ENCODE results near the gene LHFPL6. TPM values are rescaled to one million over a fixed set of nuclear protein-coding genes. Genes with fewer than 3 reads are reported as not detected.

The LHFPL6 gene
- total and polyA plus RNA-seq, 3 donors from 2014 or later = 37.3 to 65.5 (median 52.1) TPM

GRCh38 chr13:39410964-39411363, 192.0 kb downstream of the LHFPL6 start:
- H3K4me1 ChIP-seq = peaks cover 28% of the 10 kb centered on the region
- intact Hi-C loops (cut with DNase I; ENCODE audit: low total_unique reads) = no loop called here
- DNase-seq = no peak
- no peaks in the 10 kb centered on the region for H3K9me3 ChIP-seq
- 81 to 84% methylated on average over 5 of the region's 5 CpGs for WGBS, 2 donors
- no peak overlapping the region for H3K27ac ChIP-seq
- no peaks in the 10 kb centered on the region for H3K36me3 ChIP-seq (ENCODE audit: low read depth, missing control alignments)
- no peak overlapping the region for H3K4me3 ChIP-seq
- no peak for TF ChIP-seq CTCF (IDR thresholded peaks at IDR 0.05)
- no peak for TF ChIP-seq POLR2A (IDR thresholded peaks at IDR 0.05)
- H3K27me3 ChIP-seq = no peaks in the 10 kb centered on the region

GRCh38 chr13:39410096-39410901, 192.7 kb downstream of the LHFPL6 start:
- H3K4me3 ChIP-seq = no peak overlapping the region
- WGBS, 2 donors = 66% methylated on average over 2 of the region's 2 CpGs
- TF ChIP-seq POLR2A (IDR thresholded peaks at IDR 0.05) (no peak), CTCF (IDR thresholded peaks at IDR 0.05) (no peak)
- no peaks in the 10 kb centered on the region for H3K36me3 ChIP-seq (ENCODE audit: low read depth, missing control alignments)
- no peaks in the 10 kb centered on the region for H3K27me3 ChIP-seq
- DNase-seq = no peak
- intact Hi-C loops (cut with DNase I; ENCODE audit: low total_unique reads) = no loop called here
- H3K27ac ChIP-seq = no peak overlapping the region
- H3K4me1 ChIP-seq = peaks cover 22% of the 10 kb centered on the region
- no peaks in the 10 kb centered on the region for H3K9me3 ChIP-seq

GRCh38 chr13:39408512-39408911, 194.5 kb downstream of the LHFPL6 start:
- H3K4me3 ChIP-seq = no peak overlapping the region
- intact Hi-C loops (cut with DNase I; ENCODE audit: low total_unique reads) = no loop called here
- H3K36me3 ChIP-seq (ENCODE audit: low read depth, missing control alignments) = no peaks in the 10 kb centered on the region
- no peak for DNase-seq
- TF ChIP-seq POLR2A (IDR thresholded peaks at IDR 0.05) (no peak), CTCF (IDR thresholded peaks at IDR 0.05) (no peak)
- no peaks in the 10 kb centered on the region for H3K27me3 ChIP-seq
- no peak overlapping the region for H3K27ac ChIP-seq
- peaks cover 13% of the 10 kb centered on the region for H3K4me1 ChIP-seq
- no peaks in the 10 kb centered on the region for H3K9me3 ChIP-seq
- WGBS, 2 donors = 89 to 91% methylated on average over 3 of the region's 3 CpGs

- DNase-seq = no peak
- H3K36me3 ChIP-seq (ENCODE audit: low read depth, missing control alignments) = no peaks in the 10 kb centered on the region
- H3K4me3 ChIP-seq = no peak overlapping the region
- intact Hi-C loops (cut with DNase I; ENCODE audit: low total_unique reads) = no loop called here
- no peaks in the 10 kb centered on the region for H3K27me3 ChIP-seq
- 24 to 70% methylated on average over 5 of the region's 5 CpGs for whole genome bisulfite sequencing, 2 donors
- no peak overlapping the region for H3K27ac ChIP-seq
- H3K4me1 ChIP-seq = peaks cover 18% of the 10 kb centered on the region
- no peaks in the 10 kb centered on the region for H3K9me3 ChIP-seq
- TF ChIP-seq POLR2A (IDR thresholded peaks at IDR 0.05) = no peak
- TF ChIP-seq CTCF (IDR thresholded peaks at IDR 0.05) = no peak
Observed at GRCh38 chr13:39407786-39408185, 195.2 kb downstream of the LHFPL6 start.

GRCh38 chr13:39407138-39407537, 195.9 kb downstream of the LHFPL6 start:
- intact Hi-C loops (cut with DNase I; ENCODE audit: low total_unique reads) = no loop called here
- H3K9me3 ChIP-seq = no peaks in the 10 kb centered on the region
- TF ChIP-seq CTCF (IDR thresholded peaks at IDR 0.05) (no peak), POLR2A (IDR thresholded peaks at IDR 0.05) (no peak)
- H3K4me3 ChIP-seq = no peak overlapping the region
- H3K36me3 ChIP-seq (ENCODE audit: low read depth, missing control alignments) = no peaks in the 10 kb centered on the region
- no peak for DNase-seq
- H3K27me3 ChIP-seq = no peaks in the 10 kb centered on the region
- H3K27ac ChIP-seq = no peak overlapping the region
- peaks cover 24% of the 10 kb centered on the region for H3K4me1 ChIP-seq
